SK-N-SH treated with all-trans-retinoic acid at 6 μM for 48 hours (cell line): ENCODE measurements around the gene ATXN7.

ENCODE experiments used
- ARNTL ChIP-seq: fragments of 450-650 bp; formaldehyde crosslinking; IDR thresholded peaks from 2 replicates; pipeline ENCODE4 v1.5.0; 2020; ENCODE audit warnings: low read depth, mild to moderate bottlenecking, moderate library complexity, borderline replicate concordance
- GLIS3 ChIP-seq: fragments of 250-450 bp; sonication (Bioruptor Pico); IDR thresholded peaks from 2 replicates; pipeline ENCODE4 v1.5.0; 2020; ENCODE audit warnings: mild to moderate bottlenecking, moderate library complexity
- ISL1 ChIP-seq: fragments of 250-450 bp; sonication (Bioruptor Pico); IDR thresholded peaks from 2 replicates; pipeline ENCODE4 v2.1.2; 2022; ENCODE audit warnings: mild to moderate bottlenecking, moderate library complexity
- OSR1 ChIP-seq: fragments of 250-450 bp; sonication (Bioruptor Pico); IDR thresholded peaks from 2 replicates; pipeline ENCODE4 v1.8.0; 2022; ENCODE audit warnings: moderate library complexity, mild to moderate bottlenecking, inconsistent platforms
- POU6F1 ChIP-seq: fragments of 250-450 bp; sonication (Bioruptor Pico); IDR thresholded peaks from 2 replicates; pipeline ENCODE4 v1.8.0; 2021; ENCODE audit warnings: low read depth, mild to moderate bottlenecking, moderate library complexity, borderline replicate concordance
- PPARA ChIP-seq: fragments of 250-450 bp; sonication (Bioruptor Pico); IDR thresholded peaks from 2 replicates; pipeline ENCODE4 v1.5.0; 2020; ENCODE audit warnings: mild to moderate bottlenecking, borderline replicate concordance
- RARB ChIP-seq: fragments of 250-450 bp; sonication (Bioruptor Pico); IDR thresholded peaks from 2 replicates; pipeline ENCODE4 v1.8.0; 2021; ENCODE audit warnings: mild to moderate bottlenecking, moderate library complexity
- SNAI2 ChIP-seq: fragments of 250-450 bp; sonication (Bioruptor Pico); IDR thresholded peaks from 2 replicates; pipeline ENCODE4 v1.5.0; 2020; ENCODE audit warnings: mild to moderate bottlenecking, moderate library complexity
- TCF4 ChIP-seq: fragments of 250-450 bp; sonication (Bioruptor Pico); IDR thresholded peaks from 2 replicates; pipeline ENCODE4 v1.8.0; 2021; ENCODE audit warnings: mild to moderate bottlenecking, moderate library complexity, borderline replicate concordance
- ZC3H10 ChIP-seq: fragments of 250-450 bp; sonication (Bioruptor Pico); IDR thresholded peaks from 2 replicates; pipeline ENCODE4 v1.5.1; 2021; ENCODE audit warnings: mild to moderate bottlenecking, moderate library complexity
- ZFP3 ChIP-seq: fragments of 250-450 bp; sonication (Bioruptor Pico); IDR thresholded peaks from 2 replicates; pipeline ENCODE4 v1.5.0; 2020; ENCODE audit warnings: mild to moderate bottlenecking, moderate library complexity
- ZNF8 ChIP-seq: fragments of 450-650 bp; formaldehyde crosslinking; IDR thresholded peaks from 2 replicates; pipeline ENCODE4 v1.5.0; 2020; ENCODE audit warnings: mild to moderate bottlenecking, moderate library complexity
- TF ChIP-seq, protein P1 (sequence below): fragments of 250-450 bp; sonication (Bioruptor Pico); IDR thresholded peaks from 2 replicates; pipeline ENCODE4 v1.5.1; 2020; ENCODE audit warnings: low read depth, mild to moderate bottlenecking, moderate library complexity

DNA sequence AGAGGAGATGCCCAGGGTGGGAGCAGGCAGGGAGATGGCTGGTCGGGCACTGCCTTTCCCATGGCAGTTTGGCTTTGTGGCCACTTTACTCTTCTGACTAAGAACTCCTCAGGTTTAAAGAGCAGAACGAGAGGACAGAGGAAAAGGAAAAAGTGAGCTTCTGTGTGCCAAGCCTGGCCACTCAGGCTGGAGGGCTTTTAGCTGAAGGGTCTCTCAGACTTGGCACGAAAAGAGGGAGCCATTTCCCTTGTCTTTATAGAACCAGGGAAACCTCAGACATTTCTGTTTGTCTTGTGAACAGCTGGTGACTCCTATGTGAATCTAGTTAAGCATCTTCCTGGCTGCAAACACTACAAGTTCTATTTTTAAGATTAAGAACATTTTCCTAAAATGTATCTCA is 182.9 kb downstream of the ATXN7 start:
- TF ChIP-seq PPARA (CRISPR knock-in tag) (no peak), GLIS3 (CRISPR knock-in tag) (no peak), ARNTL (no peak), OSR1 (CRISPR knock-in tag) (no peak), POU6F1 (CRISPR knock-in tag) (no peak), RARB (CRISPR knock-in tag) (no peak), TCF4 (CRISPR knock-in tag) (no peak), ISL1 (no peak), ZNF8 (no peak), ZC3H10 (CRISPR knock-in tag) (no peak), ZFP3 (no peak), SNAI2 (CRISPR knock-in tag) (no peak)
- TF ChIP-seq, protein P1, sequence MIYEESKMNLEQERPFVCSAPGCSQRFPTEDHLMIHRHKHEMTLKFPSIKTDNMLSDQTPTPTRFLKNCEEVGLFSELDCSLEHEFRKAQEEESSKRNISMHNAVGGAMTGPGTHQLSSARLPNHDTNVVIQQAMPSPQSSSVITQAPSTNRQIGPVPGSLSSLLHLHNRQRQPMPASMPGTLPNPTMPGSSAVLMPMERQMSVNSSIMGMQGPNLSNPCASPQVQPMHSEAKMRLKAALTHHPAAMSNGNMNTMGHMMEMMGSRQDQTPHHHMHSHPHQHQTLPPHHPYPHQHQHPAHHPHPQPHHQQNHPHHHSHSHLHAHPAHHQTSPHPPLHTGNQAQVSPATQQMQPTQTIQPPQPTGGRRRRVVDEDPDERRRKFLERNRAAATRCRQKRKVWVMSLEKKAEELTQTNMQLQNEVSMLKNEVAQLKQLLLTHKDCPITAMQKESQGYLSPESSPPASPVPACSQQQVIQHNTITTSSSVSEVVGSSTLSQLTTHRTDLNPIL (CRISPR knock-in tag): no peak
